GM18870 (cell line): ENCODE data around the gene GRPEL1.

Experiments used
- ATAC-seq: cut with Tn5 transposase; IDR thresholded peaks from one replicate; pipeline ENCODE4 v1.9.1; 2021; ENCODE audit warnings: moderate library complexity; ENCODE audit not compliant: unreplicated experiment

The GRPEL1 gene

GRCh38 chr4:7045961-7046921, 21.6 kb downstream of the GRPEL1 start:
- ATAC-seq: no peak

- no peak for ATAC-seq
These were observed 22.3 kb downstream of the GRPEL1 start for GRCh38 chr4:7045553-7045952.

- ATAC-seq: no peak
These were observed 23.5 kb downstream of the GRPEL1 start for GRCh38 chr4:7044137-7044930.

GRCh38 chr4:7043284-7044136, 24.4 kb downstream of the GRPEL1 start, which contains the start of gene TADA2B:
TADA2B (plus strand) TSS chr4:7043372; CDS start chr4:7043580, 208 bp downstream.
- peak; percentile 29 for ATAC-seq

GRCh38 chr4:7042503-7043283, 25.2 kb downstream of the GRPEL1 start:
- ATAC-seq: peak; percentile 65

GRCh38 chr4:7041801-7042502, 25.9 kb downstream of the GRPEL1 start:
- no peak for ATAC-seq

GRCh38 chr4:7041246-7041645, 26.6 kb downstream of the GRPEL1 start:
- no peak for ATAC-seq

GRCh38 chr4:7040765-7041164, 27.1 kb downstream of the GRPEL1 start:
- ATAC-seq: no peak

- ATAC-seq: no peak
These were observed 30.4 kb downstream of the GRPEL1 start for GRCh38 chr4:7037425-7037824.

GRCh38 chr4:7034262-7035081, 33.4 kb downstream of the GRPEL1 start:
- ATAC-seq: no peak

GRCh38 chr4:7032596-7032995, 35.3 kb downstream of the GRPEL1 start:
- ATAC-seq: no peak

GRCh38 chr4:7031558-7032449, 36.1 kb downstream of the GRPEL1 start:
- ATAC-seq: no peak

- no peak for ATAC-seq
These were observed 37.0 kb downstream of the GRPEL1 start for GRCh38 chr4:7030856-7031255.

- ATAC-seq: no peak
These were observed 37.9 kb downstream of the GRPEL1 start for GRCh38 chr4:7029921-7030320.

GRCh38 chr4:7029212-7029611, 38.7 kb downstream of the GRPEL1 start:
- ATAC-seq: no peak

- no peak for ATAC-seq
These were observed 40.0 kb downstream of the GRPEL1 start for GRCh38 chr4:7027913-7028312.

- ATAC-seq: no peak
These were observed 40.6 kb downstream of the GRPEL1 start for GRCh38 chr4:7027284-7027683.

- no peak for ATAC-seq
These were observed 41.8 kb downstream of the GRPEL1 start for GRCh38 chr4:7026107-7026506.
